Placental epithelial cell (primary cell): ENCODE measurements around the gene HSPB6. TPM values are rescaled to one million over a fixed set of nuclear protein-coding genes. Genes with fewer than 3 reads are reported as not detected.

Experiments
- total RNA-seq: library from RNA; depleted of rRNA; stranded (reverse); fragments of >200 nt; gene quantifications from 2 replicates; pipeline ENCODE4 v1.2.3, GENCODE V29; 2012

HSPB6 gene
- total RNA-seq, result 4.3 and 22.8 TPM in 2 replicates

GRCh38 chr19:35756377-35757230, at the start of gene HSPB6:
HSPB6 (minus strand) TSS chr19:35757029; CDS start chr19:35757008, 21 bp downstream.

GRCh38 chr19:35775298-35776101, 18.7 kb upstream of the HSPB6 start, which contains the start of gene ARHGAP33:
ARHGAP33 (plus strand) TSS chr19:35775564; CDS start chr19:35775659, 95 bp downstream.

GRCh38 chr19:35757749-35758608, 1.1 kb upstream of the HSPB6 start, which contains the start of gene PROSER3:
PROSER3 (plus strand) TSS chr19:35758176; CDS start chr19:35758216, 40 bp downstream.

GRCh38 chr19:35748106-35749020, 8.5 kb downstream of the HSPB6 start, which contains the start of gene LIN37:
LIN37 (plus strand) TSS chr19:35748576; CDS start chr19:35748725, 149 bp downstream.

GRCh38 chr19:35745328-35746086, 11.3 kb downstream of the HSPB6 start, which contains the start of the genes PSENEN and U2AF1L4:
PSENEN (plus strand) TSS chr19:35745651; CDS start chr19:35745931, 280 bp downstream.
U2AF1L4 (minus strand) TSS chr19:35745418; CDS start chr19:35745391, 27 bp downstream.

GRCh38 chr19:35742121-35742724, 14.6 kb downstream of the HSPB6 start, which contains the start of gene IGFLR1:
IGFLR1 (minus strand) TSS chr19:35742452; CDS start chr19:35741180, 1,272 bp downstream.

GRCh38 chr19:35717665-35718344, 39.0 kb downstream of the HSPB6 start, which contains the start of gene KMT2B:
KMT2B (plus strand) TSS chr19:35718003; CDS start chr19:35718019, 16 bp downstream.

Other genes starting within 250 kb of the HSPB6 start
- gene DMKN, start 243.4 kb downstream of the HSPB6 start, total RNA-seq, result 19.2 and 24.3 TPM in 2 replicates
- gene SBSN, start 228.7 kb downstream of the HSPB6 start, total RNA-seq, result not detected in 2 replicates
- not detected in 2 replicates for gene GAPDHS, start 223.6 kb downstream of the HSPB6 start, total RNA-seq
- gene TMEM147, start 211.4 kb downstream of the HSPB6 start, total RNA-seq, result 83.2 and 109 TPM in 2 replicates
- not detected in 2 replicates for gene ATP4A, start 193.4 kb downstream of the HSPB6 start, total RNA-seq
- not detected in 2 replicates for gene PMIS2, start 170.9 kb downstream of the HSPB6 start, total RNA-seq
- gene HAUS5, start 144.3 kb downstream of the HSPB6 start, total RNA-seq, result 8.4 and 9.0 TPM in 2 replicates
- 49.5 and 79.6 TPM in 2 replicates for gene RBM42, start 128.0 kb downstream of the HSPB6 start, total RNA-seq
- 0.79 TPM in 1 of 2 replicates, not detected in the other for gene ETV2, start 115.3 kb downstream of the HSPB6 start, total RNA-seq
- 268 and 559 TPM in 2 replicates for gene COX6B1, start 108.7 kb downstream of the HSPB6 start, total RNA-seq
- gene UPK1A, start 90.5 kb downstream of the HSPB6 start, total RNA-seq, result 0.39 TPM in 1 of 2 replicates, not detected in the other
- not detected in 2 replicates for gene ZBTB32, start 52.5 kb downstream of the HSPB6 start, total RNA-seq
- 9.7 and 14.5 TPM in 2 replicates for gene KMT2B, start 39.0 kb downstream of the HSPB6 start, total RNA-seq
- gene IGFLR1, start 14.6 kb downstream of the HSPB6 start, total RNA-seq, result 2.0 and 3.5 TPM in 2 replicates
- 12.7 and 18.8 TPM in 2 replicates for gene U2AF1L4, start 11.6 kb downstream of the HSPB6 start, total RNA-seq
- 13.7 TPM in 2 replicates for gene PSENEN, start 11.4 kb downstream of the HSPB6 start, total RNA-seq
- 41.9 and 45.1 TPM in 2 replicates for gene LIN37, start 8.5 kb downstream of the HSPB6 start, total RNA-seq
- 20.0 and 28.6 TPM in 2 replicates for gene PROSER3, start 1.1 kb upstream of the HSPB6 start, total RNA-seq
- gene ARHGAP33, start 18.5 kb upstream of the HSPB6 start, total RNA-seq, result 8.7 and 14.5 TPM in 2 replicates
- not detected in 2 replicates for gene PRODH2, start 55.8 kb upstream of the HSPB6 start, total RNA-seq
- not detected in 2 replicates for gene NPHS1, start 95.5 kb upstream of the HSPB6 start, total RNA-seq
- 0.39 TPM in 1 of 2 replicates, not detected in the other for gene KIRREL2, start 99.9 kb upstream of the HSPB6 start, total RNA-seq
- 5.5 and 9.1 TPM in 2 replicates for gene APLP1, start 111.5 kb upstream of the HSPB6 start, total RNA-seq
- 5.6 and 16.5 TPM in 2 replicates for gene NFKBID, start 143.5 kb upstream of the HSPB6 start, total RNA-seq
- gene HCST, start 145.5 kb upstream of the HSPB6 start, total RNA-seq, result 3.1 and 3.5 TPM in 2 replicates
- gene TYROBP, start 151.3 kb upstream of the HSPB6 start, total RNA-seq, result not detected in 2 replicates
- 8.6 and 11.6 TPM in 2 replicates for gene LRFN3, start 179.3 kb upstream of the HSPB6 start, total RNA-seq
- gene SDHAF1, start 238.2 kb upstream of the HSPB6 start, total RNA-seq, result 17.4 and 22.4 TPM in 2 replicates